ENCODE data around the gene ACOT12. TPM values are rescaled to one million over a fixed set of nuclear protein-coding genes. Genes with fewer than 3 reads are reported as not detected.

Gene ACOT12
- polyA plus RNA-seq, 2 of the 4 experiments (the other 2 are of a cell fraction) = 0.08 TPM; not detected in 1

- TF ChIP-seq KDM1A (IDR thresholded peaks at IDR 0.05; ENCODE audit: low read depth) (no peak), RCOR1 (IDR thresholded peaks at IDR 0.05; ENCODE audit: low read depth, low read length) (no peak), POLR2AphosphoS2 (conservative IDR thresholded peaks at IDR 0.05; ENCODE audit: low read length) (no peak), ZNF302 (CRISPR knock-in tag; IDR thresholded peaks at IDR 0.05) (no peak), USF2 (IDR thresholded peaks at IDR 0.05) (no peak), BCL3 (IDR thresholded peaks at IDR 0.05) (no peak), FOSB (CRISPR knock-in tag; IDR thresholded peaks at IDR 0.05) (no peak), CHD2 (IDR thresholded peaks at IDR 0.05; ENCODE audit: low read length, partially characterized antibody) (no peak), NR3C1 (IDR thresholded peaks at IDR 0.05) (no peak)
These were observed 44.8 kb downstream of the ACOT12 start (continued) for GRCh38 chr5:81349161-81349560.

GRCh38 chr5:81345411-81346003 is 48.4 kb downstream of the ACOT12 start:
- H3K27ac ChIP-seq = no peak overlapping the region
- ATAC-seq = no peak
- TF ChIP-seq POLR2AphosphoS2 (conservative IDR thresholded peaks at IDR 0.05; ENCODE audit: low read length) (no peak), CHD4 (IDR thresholded peaks at IDR 0.05; ENCODE audit: borderline replicate concordance) (no peak), NFE2L2 (conservative IDR thresholded peaks at IDR 0.05; ENCODE audit: low read length) (no peak), FOSL2 (IDR thresholded peaks at IDR 0.05) (no peak), FOSL2 (CRISPR knock-in tag; IDR thresholded peaks at IDR 0.05) (no peak), NPAS2 (CRISPR knock-in tag; IDR thresholded peaks at IDR 0.05; ENCODE audit: borderline replicate concordance) (no peak), MAZ (IDR thresholded peaks at IDR 0.05; ENCODE audit: borderline replicate concordance, low read depth, low read length) (no peak), SREBF2 (IDR thresholded peaks at IDR 0.05) (no peak), PHF8 (IDR thresholded peaks at IDR 0.05; ENCODE audit: borderline replicate concordance, low read depth) (no peak), JUN (IDR thresholded peaks at IDR 0.05) (no peak), E2F6 (IDR thresholded peaks at IDR 0.05; ENCODE audit: borderline replicate concordance, low read depth) (no peak), HMGXB4 (CRISPR knock-in tag; IDR thresholded peaks at IDR 0.05; ENCODE audit: borderline replicate concordance) (no peak), FOXS1 (CRISPR knock-in tag; IDR thresholded peaks at IDR 0.05) (no peak), CEBPB (IDR thresholded peaks at IDR 0.05) (no peak), FOSB (CRISPR knock-in tag; IDR thresholded peaks at IDR 0.05) (no peak)
- no peaks in the 10 kb centered on the region for H3K9me3 ChIP-seq
- ChIA-PET CTCF (no interaction called here), POLR2A (no interaction called here)
- no peak for FAIRE-seq
- DNase-seq (ENCODE audit: low read depth in 1 of 2, low spot score in 1 of 2) = no peak
- no peak overlapping the region for H3K4me2 ChIP-seq
- H3K4me1 ChIP-seq = no peaks in the 10 kb centered on the region
- H3K4me3 ChIP-seq = no peak overlapping the region
- WGBS (ENCODE audit: missing lambda C conversion rate) = 84% methylated on average over 5 of the region's 5 CpGs
